COLO829 (cell line): ENCODE measurements around the gene MTHFR.

Experiments used
- DNase-seq: peaks from one replicate; pipeline ENCODE4 v3.0.0; 2012; ENCODE audit warnings: low spot score

MTHFR gene

DNA sequence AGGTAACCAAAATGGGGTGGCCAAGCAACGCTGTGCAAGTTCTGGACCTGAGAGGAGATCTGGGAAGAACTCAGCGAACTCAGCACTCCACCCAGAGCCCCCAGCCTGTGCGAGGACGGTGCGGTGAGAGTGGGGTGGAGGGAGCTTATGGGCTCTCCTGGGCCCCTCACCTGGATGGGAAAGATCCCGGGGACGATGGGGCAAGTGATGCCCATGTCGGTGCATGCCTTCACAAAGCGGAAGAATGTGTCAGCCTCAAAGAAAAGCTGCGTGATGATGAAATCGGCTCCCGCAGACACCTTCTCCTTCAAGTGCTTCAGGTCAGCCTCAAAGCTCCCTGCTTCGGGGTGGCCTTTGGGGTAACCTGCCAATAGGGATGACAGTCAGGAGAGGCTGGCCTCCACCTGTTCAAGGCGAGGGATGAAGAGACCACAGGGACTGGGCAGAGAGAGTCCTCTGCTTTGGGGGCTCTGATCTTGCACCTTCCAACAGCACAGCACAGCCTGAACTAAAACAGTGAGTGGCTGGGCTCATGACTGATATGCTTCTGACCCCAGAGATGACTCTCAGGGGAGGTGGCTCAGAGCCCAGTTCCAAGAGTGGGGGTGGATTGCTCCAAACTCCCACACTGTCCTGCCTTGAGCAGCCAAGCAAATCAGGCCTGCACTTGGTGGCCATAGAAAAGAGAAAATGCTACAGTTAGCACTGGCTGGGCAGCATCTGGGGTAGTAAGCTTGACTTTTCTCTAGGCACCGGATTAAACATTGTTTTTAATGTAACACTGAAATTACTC is 9.5 kb downstream of the MTHFR start:
- no peak for DNase-seq

GRCh38 chr1:11795238-11795890 is 10.4 kb downstream of the MTHFR start:
- DNase-seq = no peak

DNA sequence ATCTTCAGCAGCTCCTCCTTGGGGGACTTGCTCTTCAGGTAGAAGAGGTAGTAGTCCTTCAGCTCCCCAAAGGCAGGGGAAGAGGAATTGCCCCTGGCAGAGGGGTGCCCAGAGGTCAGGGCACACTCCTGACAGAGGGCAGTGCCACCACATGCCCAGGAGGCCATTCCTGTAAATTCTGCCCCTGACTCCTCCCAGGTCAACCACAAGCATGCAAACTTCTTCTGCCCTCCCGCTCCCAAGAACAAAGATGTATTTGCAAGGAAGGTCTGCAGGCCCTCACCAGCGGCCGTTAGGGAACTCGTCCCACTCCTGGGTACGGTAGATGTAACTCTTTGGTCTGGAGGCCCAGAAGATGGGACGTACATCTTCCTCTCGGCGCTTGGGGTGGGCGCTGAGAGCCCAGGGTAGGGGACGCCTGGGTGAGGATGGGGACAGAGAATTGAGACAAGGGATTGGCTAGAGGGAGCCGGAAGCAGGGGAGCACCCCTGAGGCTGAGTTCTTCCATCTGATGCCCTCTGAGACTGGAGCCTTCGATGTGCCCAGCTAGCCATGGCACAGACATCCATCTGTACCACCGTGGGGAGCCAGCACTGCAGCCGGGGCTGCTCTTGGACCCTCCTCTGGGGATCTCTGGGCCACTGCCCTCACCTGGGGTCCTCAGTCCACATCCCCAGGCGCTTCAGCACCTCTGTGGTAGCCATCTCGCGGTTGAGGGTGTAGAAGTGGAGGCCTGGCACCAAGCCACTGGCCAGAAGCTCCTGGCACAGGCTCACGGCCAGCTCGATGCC is 11.1 kb downstream of the MTHFR start:
- DNase-seq = no peak

DNA sequence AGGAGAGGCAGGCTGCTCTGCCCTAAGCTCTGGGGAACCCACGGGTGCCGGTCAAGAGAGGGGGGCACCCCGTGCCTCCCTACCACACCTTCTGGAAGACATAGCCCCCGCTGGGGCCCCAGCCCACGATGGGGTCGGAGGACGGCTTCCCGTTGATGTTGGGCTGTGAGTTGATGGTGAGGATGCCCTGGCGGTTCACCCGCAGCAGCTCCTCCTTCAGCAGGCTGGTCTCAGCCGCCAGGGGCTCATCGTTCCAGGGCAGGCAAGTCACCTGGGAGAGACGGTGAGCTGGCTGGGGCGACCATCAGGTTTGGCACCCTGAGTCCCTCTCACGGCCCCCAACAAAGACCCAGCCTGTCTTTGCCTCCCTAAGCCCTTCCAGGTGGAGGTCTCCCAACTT is 11.9 kb downstream of the MTHFR start:
- DNase-seq = no peak

- DNase-seq = no peak
These were observed 13.7 kb downstream of the MTHFR start for GRCh38 chr1:11792106-11792505.

- DNase-seq = no peak
These were observed 14.7 kb downstream of the MTHFR start for GRCh38 chr1:11790880-11791715.

DNA sequence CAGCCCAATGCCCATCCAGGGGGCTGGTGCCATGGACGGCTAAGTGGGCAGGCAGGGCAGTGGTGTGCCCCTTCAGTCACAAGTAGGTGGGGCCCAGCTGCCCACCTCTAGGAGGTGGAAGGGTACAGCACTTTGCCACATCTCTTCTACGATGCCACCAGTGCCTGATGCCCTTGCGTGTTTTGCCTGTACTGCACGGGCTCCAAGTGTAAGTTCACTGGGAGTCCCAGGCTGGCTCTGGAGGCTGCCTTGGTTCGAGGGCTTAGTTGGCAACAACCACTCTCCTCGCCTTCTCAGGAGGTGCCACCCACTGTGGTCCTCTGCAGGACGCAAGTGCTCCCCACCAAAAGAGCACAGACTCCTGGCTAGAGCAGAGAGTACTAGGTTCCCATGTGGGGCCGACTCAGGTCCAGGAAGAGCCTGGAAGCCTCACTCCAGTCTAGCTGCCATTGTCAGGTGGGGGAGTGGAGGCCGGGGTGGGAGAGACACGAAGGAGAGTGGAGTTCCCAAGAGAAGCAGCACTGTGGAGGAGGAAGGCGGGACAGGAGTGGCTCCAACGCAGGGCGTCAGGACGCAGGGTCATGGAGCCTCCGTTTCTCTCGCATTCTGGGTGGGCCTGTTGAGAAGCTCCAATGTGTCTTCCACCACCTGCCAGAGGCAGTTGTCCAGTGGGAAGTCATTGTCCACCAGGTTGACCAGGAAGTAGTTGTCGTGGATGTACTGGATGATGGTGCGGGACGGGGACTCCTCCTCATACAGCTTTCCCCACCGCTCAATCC is 15.5 kb downstream of the MTHFR start:
- DNase-seq = no peak

- DNase-seq = no peak
These were observed 16.4 kb downstream of the MTHFR start for GRCh38 chr1:11789126-11790067.

GRCh38 chr1:11788549-11789053 is 17.2 kb downstream of the MTHFR start:
- DNase-seq = no peak

GRCh38 chr1:11787804-11788436 is 17.8 kb downstream of the MTHFR start:
- no peak for DNase-seq

DNA sequence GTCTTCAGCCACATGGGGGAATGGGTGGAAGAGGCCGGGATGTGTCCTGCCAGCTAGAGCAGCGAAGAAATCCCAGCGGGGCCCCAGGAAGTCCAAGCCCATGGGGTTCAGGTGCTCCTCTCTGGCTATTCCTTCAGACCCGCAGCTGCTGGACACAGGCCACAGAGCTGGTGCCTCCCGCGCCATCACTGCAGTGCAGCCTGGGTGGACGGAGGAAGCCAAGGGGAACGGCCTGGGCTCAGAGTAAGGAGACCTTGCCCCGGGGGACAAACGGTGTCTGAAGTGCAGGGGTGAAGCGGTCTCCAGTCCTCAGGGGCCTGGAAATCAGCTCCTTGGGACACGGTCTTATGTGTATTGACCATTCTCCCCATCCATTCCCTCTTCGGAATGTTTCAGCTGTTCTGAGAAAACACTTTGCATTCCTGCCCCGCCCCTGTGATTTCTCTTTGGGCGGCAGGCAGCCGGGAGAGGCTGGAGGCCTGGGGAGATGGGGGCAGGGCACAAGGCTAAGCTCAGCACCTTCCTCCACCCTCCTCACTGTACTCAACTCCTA is 18.4 kb downstream of the MTHFR start:
- DNase-seq = no peak

GRCh38 chr1:11786168-11786567 is 19.6 kb downstream of the MTHFR start:
- no peak for DNase-seq

DNA sequence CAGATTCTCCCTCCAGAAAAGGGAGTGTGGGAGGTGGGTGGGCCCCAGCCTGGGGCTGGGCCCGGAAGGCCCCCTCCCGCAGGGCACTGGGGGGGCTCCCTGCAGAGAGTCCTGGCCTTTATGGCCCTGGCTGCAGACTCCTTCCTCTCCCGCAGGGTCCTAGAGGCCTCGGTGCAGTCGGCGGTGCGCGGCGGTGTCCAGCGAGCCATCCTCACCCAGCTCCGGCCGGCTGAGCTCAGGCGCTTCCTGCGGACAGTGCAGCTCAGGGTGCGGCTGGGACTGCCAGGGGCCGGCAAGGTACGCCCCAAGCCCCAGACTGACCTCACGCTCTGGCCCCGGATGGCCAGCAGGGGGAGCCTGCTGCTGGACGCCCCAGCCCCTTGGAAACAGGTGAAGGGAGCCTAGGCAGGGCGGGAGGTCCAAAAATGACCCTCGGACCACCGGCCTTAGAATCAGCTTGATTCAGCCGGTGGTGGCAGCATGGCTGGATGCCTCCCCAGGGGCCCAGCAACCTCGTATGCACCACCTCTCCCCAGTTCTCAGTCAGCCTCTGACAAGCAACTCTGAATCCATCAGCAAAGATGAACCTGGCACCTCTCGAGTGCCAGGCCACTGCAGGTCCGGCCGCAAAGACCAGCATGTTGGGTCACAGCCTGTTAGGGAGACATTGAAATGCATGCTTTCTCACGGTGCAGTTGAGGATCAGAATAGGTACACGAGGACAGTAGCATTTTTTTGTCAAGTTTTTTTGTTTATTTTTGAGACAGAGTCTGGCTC is 20.6 kb downstream of the MTHFR start:
- DNase-seq = no peak

GRCh38 chr1:11784256-11784992 is 21.3 kb downstream of the MTHFR start:
- no peak for DNase-seq

GRCh38 chr1:11783556-11783955 is 22.2 kb downstream of the MTHFR start:
- DNase-seq = no peak

GRCh38 chr1:11782127-11782708 is 23.5 kb downstream of the MTHFR start:
- DNase-seq = no peak

- DNase-seq = no peak
These were observed 24.5 kb downstream of the MTHFR start for GRCh38 chr1:11781297-11781696.
